Vagina (tissue), 2 donors: Measurements from ENCODE around the gene PRIMA1. TPM values are rescaled to one million over a fixed set of nuclear protein-coding genes. Genes with fewer than 3 reads are reported as not detected.
A peak's percentile ranks its signal among the peaks of the same experiment; 100 is the strongest.

ENCODE experiments used
- DNase-seq, 2 donors: peaks; one replicate each; pipeline ENCODE4 v3.0.0-alpha.2; 2017; ENCODE audit errors: extremely low spot score in 2 of 2
- H3K27ac ChIP-seq: fragments of 200-600 bp; sonication (generic); one replicate; pipeline ENCODE4 v1.5.1; 2019
- H3K27me3 ChIP-seq: fragments of 200-600 bp; sonication (generic); one replicate; pipeline ENCODE4 v1.5.1; 2019
- H3K36me3 ChIP-seq, 2 donors: fragments of 200-600 bp; sonication (generic); one replicate each; pipeline ENCODE4 v1.5.1; 2017 to 2019
- H3K4me1 ChIP-seq: fragments of 200-600 bp; sonication (generic); one replicate; pipeline ENCODE4 v1.5.1; 2019
- H3K4me3 ChIP-seq, 2 donors: fragments of 200-600 bp; sonication (generic); 1 replicate in 1 of 2; 2 replicates in 1 of 2; pipeline ENCODE4 v1.5.1; 2016 to 2019
- H3K9me3 ChIP-seq: fragments of 200-600 bp; sonication (generic); one replicate; pipeline ENCODE4 v1.5.1; 2019
- CTCF ChIP-seq, 3 experiments: fragments of 450-650 bp in 2 of 3; fragments of 200-600 bp in 1 of 3; sonication (generic) in 1 of 3; IDR thresholded peaks; one replicate each; pipeline ENCODE4 v1.5.1; 2017 to 2019; ENCODE audit warnings: antibody characterized with exemption in 3 of 3, mild to moderate bottlenecking in 2 of 3, moderate library complexity in 2 of 3
- POLR2A ChIP-seq, 2 donors: fragments of 450-650 bp; IDR thresholded peaks; one replicate each; pipeline ENCODE4 v1.6.1; 2017; ENCODE audit warnings: antibody characterized with exemption in 2 of 2, mild to moderate bottlenecking in 2 of 2, moderate library complexity in 2 of 2
- POLR2AphosphoS5 ChIP-seq, 2 donors: sonication (generic); formaldehyde crosslinking; IDR thresholded peaks; one replicate each; pipeline ENCODE4 v1.9.0; 2017; ENCODE audit warnings: antibody characterized with exemption in 2 of 2, mild to moderate bottlenecking in 2 of 2, low read depth in 1 of 2; ENCODE audit not compliant: insufficient read depth in 1 of 2
- intact Hi-C: fragments of 100-400 bp; cut with DNase I; formaldehyde crosslinking; loops from one replicate; pipeline ENCODE4 v1.15.1; 2023
- total RNA-seq: library from RNA; depleted of rRNA; stranded (reverse); fragments of >200 nt; gene quantifications from one replicate; pipeline ENCODE4 v1.2.3, GENCODE V29; 2016

Gene PRIMA1
- total RNA-seq, 1 donor from 2014 or later, result 6.1 TPM

GRCh38 chr14:93719256-93719655, 69.0 kb downstream of the PRIMA1 start:
- Histone ChIP-seq H3K9me3 (no peaks in the 10 kb centered on the region), H3K36me3 (no peaks in the 10 kb centered on the region), H3K4me3 (no peak overlapping the region), H3K4me1 (no peaks in the 10 kb centered on the region), H3K27me3 (no peaks in the 10 kb centered on the region), H3K27ac (no peak overlapping the region)
- TF ChIP-seq CTCF (IDR thresholded peaks at IDR 0.05), result no peak
- no peak for TF ChIP-seq POLR2A (IDR thresholded peaks at IDR 0.05)
- no peak for TF ChIP-seq POLR2AphosphoS5 (IDR thresholded peaks at IDR 0.05; ENCODE audit: insufficient read depth in 1 of 2, low read depth in 1 of 2)
- intact Hi-C loops, result no loop called here
- peak in 1 of 2 donors; percentile 67 for DNase-seq

GRCh38 chr14:93717668-93718320, 70.5 kb downstream of the PRIMA1 start:
- no peaks in the 10 kb centered on the region for H3K36me3 ChIP-seq
- peak in 1 of 2 donors; percentile 91 for DNase-seq
- TF ChIP-seq CTCF (IDR thresholded peaks at IDR 0.05), result no peak
- TF ChIP-seq POLR2A (IDR thresholded peaks at IDR 0.05), result no peak
- TF ChIP-seq POLR2AphosphoS5 (IDR thresholded peaks at IDR 0.05; ENCODE audit: insufficient read depth in 1 of 2, low read depth in 1 of 2), result no peak
- no peaks in the 10 kb centered on the region for H3K4me1 ChIP-seq
- H3K4me3 ChIP-seq, result no peak overlapping the region
- no peaks in the 10 kb centered on the region for H3K27me3 ChIP-seq
- intact Hi-C loops, result no loop called here
- H3K9me3 ChIP-seq, result no peaks in the 10 kb centered on the region
- no peak overlapping the region for H3K27ac ChIP-seq

- H3K36me3 ChIP-seq, result no peaks in the 10 kb centered on the region
- DNase-seq, result peak; percentile 80 to 82
These were observed 71.3 kb downstream of the PRIMA1 start for GRCh38 chr14:93716746-93717667.

GRCh38 chr14:93716002-93716745, 72.1 kb downstream of the PRIMA1 start:
- peak; percentile 81 for DNase-seq
- Histone ChIP-seq H3K4me1 (no peaks in the 10 kb centered on the region), H3K9me3 (no peaks in the 10 kb centered on the region), H3K27me3 (no peaks in the 10 kb centered on the region), H3K4me3 (no peak overlapping the region), H3K27ac (no peak overlapping the region), H3K36me3 (no peaks in the 10 kb centered on the region)
- intact Hi-C loops, result no loop called here
- TF ChIP-seq POLR2A (IDR thresholded peaks at IDR 0.05) (no peak), POLR2AphosphoS5 (IDR thresholded peaks at IDR 0.05; ENCODE audit: insufficient read depth in 1 of 2, low read depth in 1 of 2) (no peak), CTCF (IDR thresholded peaks at IDR 0.05) (no peak)

More at GRCh38 chr14:93716746-93717667, 71.3 kb downstream of the PRIMA1 start:
- intact Hi-C loops, result no loop called here
- H3K27ac ChIP-seq, result no peak overlapping the region
- no peaks in the 10 kb centered on the region for H3K4me1 ChIP-seq
- no peak overlapping the region for H3K4me3 ChIP-seq
- no peak for TF ChIP-seq CTCF (IDR thresholded peaks at IDR 0.05)
- no peak for TF ChIP-seq POLR2AphosphoS5 (IDR thresholded peaks at IDR 0.05; ENCODE audit: insufficient read depth in 1 of 2, low read depth in 1 of 2)
- no peak for TF ChIP-seq POLR2A (IDR thresholded peaks at IDR 0.05)
- H3K27me3 ChIP-seq, result no peaks in the 10 kb centered on the region
- no peaks in the 10 kb centered on the region for H3K9me3 ChIP-seq
